K562 (cell line): Measurements from ENCODE around the gene ANP32B. TPM values are rescaled to one million over a fixed set of nuclear protein-coding genes. Genes with fewer than 3 reads are reported as not detected.

Experiments
- E2F1 ChIP-seq: sonication (generic); formaldehyde crosslinking; IDR thresholded peaks from 2 replicates; pipeline ENCODE4 v1.8.1; 2023; ENCODE audit warnings: mild to moderate bottlenecking, missing genetic modification reagents, moderate library complexity
- EGR1 ChIP-seq: fragments of 450-650 bp; conservative IDR thresholded peaks from 2 replicates; pipeline ENCODE4 v1.6.1; 2017; ENCODE audit warnings: mild to moderate bottlenecking
- EP400 ChIP-seq: fragments of 450-650 bp; IDR thresholded peaks from 2 replicates; pipeline ENCODE4 v1.6.1; 2017; ENCODE audit warnings: antibody characterized with exemption, mild to moderate bottlenecking, moderate library complexity
- FUS ChIP-seq: fragments of 200-400 bp; formaldehyde crosslinking; optimal IDR thresholded peaks from 2 replicates; pipeline ENCODE3; 2017; ENCODE audit warnings: low read depth, low read length
- HCFC1 ChIP-seq: IDR thresholded peaks from 2 replicates; pipeline ENCODE4 v1.6.1; 2012; ENCODE audit warnings: low read depth, low read length, improper control_type of control experiment
- HDAC6 ChIP-seq: IDR thresholded peaks from 2 replicates; pipeline ENCODE4 v1.6.1; 2012; ENCODE audit warnings: low read depth, mild to moderate bottlenecking, control low read depth, inconsistent platforms, low read length, moderate library complexity
- HMGN3 ChIP-seq: IDR thresholded peaks from 2 replicates; pipeline ENCODE4 v1.6.1; 2011; ENCODE audit warnings: borderline replicate concordance, low read depth, mild to moderate bottlenecking, mixed read lengths, low read length; ENCODE audit not compliant: insufficient read length; ENCODE audit errors: extremely low read depth
- HOMEZ ChIP-seq: fragments of 250-450 bp; sonication (Bioruptor Pico); IDR thresholded peaks from 2 replicates; pipeline ENCODE4 v1.4.0; 2020; ENCODE audit warnings: mild to moderate bottlenecking, moderate library complexity
- KAT7 ChIP-seq: sonication (generic); formaldehyde crosslinking; IDR thresholded peaks from 2 replicates; pipeline ENCODE4 v1.8.0; 2022; ENCODE audit warnings: missing genetic modification reagents, mild to moderate bottlenecking, borderline replicate concordance
- KDM4B ChIP-seq, 2 experiments: fragments of 450-650 bp in 1 of 2; sonication (generic) in 1 of 2; IDR thresholded peaks; 2 replicates each; pipeline ENCODE4 v1.6.1; 2016 to 2017; ENCODE audit warnings: borderline replicate concordance in 2 of 2, antibody characterized with exemption in 1 of 2, low read depth in 1 of 2, mild to moderate bottlenecking in 1 of 2
- MECOM ChIP-seq: fragments of 250-450 bp; sonication (Bioruptor Pico); IDR thresholded peaks from 2 replicates; pipeline ENCODE4 v1.8.0; 2022; ENCODE audit warnings: inconsistent platforms
- RAD51 ChIP-seq: fragments of 450-650 bp; IDR thresholded peaks from 2 replicates; pipeline ENCODE4 v1.7.1; 2016; ENCODE audit warnings: low read depth, mild to moderate bottlenecking, borderline replicate concordance
- RCOR1 ChIP-seq, 2 experiments: IDR thresholded peaks; 2 replicates each; pipeline ENCODE4 v1.6.1; 2012; ENCODE audit warnings: low read depth in 2 of 2, low read length in 2 of 2, borderline replicate concordance in 1 of 2, improper control_type of control experiment in 1 of 2
- SAFB2 ChIP-seq: fragments of 200-400 bp; formaldehyde crosslinking; IDR thresholded peaks from 2 replicates; pipeline ENCODE4 v1.6.1; 2018; ENCODE audit warnings: borderline replicate concordance, low read length, low read depth, moderate library complexity; ENCODE audit not compliant: severe bottlenecking
- SRSF3 ChIP-seq: fragments of 200-400 bp; formaldehyde crosslinking; IDR thresholded peaks from 2 replicates; pipeline ENCODE4 v1.6.1; 2016; ENCODE audit warnings: mild to moderate bottlenecking, low read length, moderate library complexity; ENCODE audit not compliant: insufficient read depth
- THRAP3 ChIP-seq: fragments of 450-650 bp; IDR thresholded peaks from 2 replicates; pipeline ENCODE4 v1.6.1; 2016; ENCODE audit warnings: mild to moderate bottlenecking, inconsistent platforms, borderline replicate concordance
- ZBTB8A ChIP-seq: fragments of 450-650 bp; IDR thresholded peaks from 2 replicates; pipeline ENCODE4 v1.6.1; 2018; ENCODE audit warnings: mild to moderate bottlenecking, moderate library complexity; ENCODE audit not compliant: partially characterized antibody
- ZC3H4 ChIP-seq: sonication (generic); formaldehyde crosslinking; IDR thresholded peaks from 2 replicates; pipeline ENCODE4 v1.9.0; 2021; ENCODE audit warnings: missing genetic modification reagents, borderline replicate concordance
- polyA plus RNA-seq, 8 experiments: library from polyadenylated mRNA; depleted of rRNA in 4 of 8; stranded (reverse) in 5 of 8; unstranded in 3 of 8; fragments of >200 nt; fragmentation: Nextera tagmentation in 2 of 8; fragmentation: Illumina TruSeq in 1 of 8; extraction: Ambion mirVana in 2 of 8; extraction: Trizol in 1 of 8; gene quantifications; 2 replicates each; pipeline versions ENCODE4 v1.2.1 to v1.2.3, GENCODE V29; 2011 to 2014; ENCODE audit warnings: inconsistent platforms in 1 of 8, missing spikeins in 1 of 8
- total RNA-seq, 7 experiments: library from RNA; depleted of rRNA in 6 of 7; stranded (reverse); fragments of >200 nt in 6 of 7; fragmentation: Illumina TruSeq in 2 of 7; extraction: Trizol in 2 of 7; gene quantifications; 2 replicates each; pipeline versions ENCODE4 v1.2.1 to v1.2.3, GENCODE V29; 2011 to 2021; ENCODE audit warnings: low replicate concordance in 1 of 7
- TF ChIP-seq, protein P1 (sequence below): fragments of 450-650 bp; IDR thresholded peaks from 2 replicates; pipeline ENCODE4 v1.6.1; 2016; ENCODE audit warnings: mild to moderate bottlenecking
- TF ChIP-seq, protein P2 (sequence below): fragments of 450-650 bp; IDR thresholded peaks from 2 replicates; pipeline ENCODE4 v1.6.1; 2017; ENCODE audit warnings: antibody characterized with exemption

The ANP32B gene
- total and polyA plus RNA-seq, 9 of the 15 experiments (the other 6 are each of a cell fraction or from before 2014, with no cell fraction given): 68.9 to 815 (median 141) TPM

- TF ChIP-seq KDM4B (IDR thresholded peaks at IDR 0.05; ENCODE audit: borderline replicate concordance in 2 of 2, low read depth in 1 of 2): no peak
- TF ChIP-seq KAT7: peak; percentile 28; the same call in 1 of the 2 replicates
- peak; percentile 21; the same call in 1 of the 2 replicates for TF ChIP-seq MECOM
- TF ChIP-seq RCOR1 (IDR thresholded peaks at IDR 0.05; ENCODE audit: borderline replicate concordance in 1 of 2, low read depth in 2 of 2, low read length in 2 of 2): no peak
- TF ChIP-seq HCFC1: no peak
- TF ChIP-seq, protein P1, sequence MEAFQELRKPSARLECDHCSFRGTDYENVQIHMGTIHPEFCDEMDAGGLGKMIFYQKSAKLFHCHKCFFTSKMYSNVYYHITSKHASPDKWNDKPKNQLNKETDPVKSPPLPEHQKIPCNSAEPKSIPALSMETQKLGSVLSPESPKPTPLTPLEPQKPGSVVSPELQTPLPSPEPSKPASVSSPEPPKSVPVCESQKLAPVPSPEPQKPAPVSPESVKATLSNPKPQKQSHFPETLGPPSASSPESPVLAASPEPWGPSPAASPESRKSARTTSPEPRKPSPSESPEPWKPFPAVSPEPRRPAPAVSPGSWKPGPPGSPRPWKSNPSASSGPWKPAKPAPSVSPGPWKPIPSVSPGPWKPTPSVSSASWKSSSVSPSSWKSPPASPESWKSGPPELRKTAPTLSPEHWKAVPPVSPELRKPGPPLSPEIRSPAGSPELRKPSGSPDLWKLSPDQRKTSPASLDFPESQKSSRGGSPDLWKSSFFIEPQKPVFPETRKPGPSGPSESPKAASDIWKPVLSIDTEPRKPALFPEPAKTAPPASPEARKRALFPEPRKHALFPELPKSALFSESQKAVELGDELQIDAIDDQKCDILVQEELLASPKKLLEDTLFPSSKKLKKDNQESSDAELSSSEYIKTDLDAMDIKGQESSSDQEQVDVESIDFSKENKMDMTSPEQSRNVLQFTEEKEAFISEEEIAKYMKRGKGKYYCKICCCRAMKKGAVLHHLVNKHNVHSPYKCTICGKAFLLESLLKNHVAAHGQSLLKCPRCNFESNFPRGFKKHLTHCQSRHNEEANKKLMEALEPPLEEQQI: no peak
- TF ChIP-seq ZBTB8A: no peak
- TF ChIP-seq EGR1: peak; percentile 82
- no peak for TF ChIP-seq HOMEZ
- TF ChIP-seq SAFB2: no peak
- peak; percentile 43; the same call in 1 of the 2 replicates for TF ChIP-seq ZC3H4 (CRISPR knock-in tag)
- TF ChIP-seq SRSF3: no peak
- peak; percentile 78 for TF ChIP-seq HMGN3
- TF ChIP-seq FUS: peak; percentile 62
- TF ChIP-seq, protein P2, sequence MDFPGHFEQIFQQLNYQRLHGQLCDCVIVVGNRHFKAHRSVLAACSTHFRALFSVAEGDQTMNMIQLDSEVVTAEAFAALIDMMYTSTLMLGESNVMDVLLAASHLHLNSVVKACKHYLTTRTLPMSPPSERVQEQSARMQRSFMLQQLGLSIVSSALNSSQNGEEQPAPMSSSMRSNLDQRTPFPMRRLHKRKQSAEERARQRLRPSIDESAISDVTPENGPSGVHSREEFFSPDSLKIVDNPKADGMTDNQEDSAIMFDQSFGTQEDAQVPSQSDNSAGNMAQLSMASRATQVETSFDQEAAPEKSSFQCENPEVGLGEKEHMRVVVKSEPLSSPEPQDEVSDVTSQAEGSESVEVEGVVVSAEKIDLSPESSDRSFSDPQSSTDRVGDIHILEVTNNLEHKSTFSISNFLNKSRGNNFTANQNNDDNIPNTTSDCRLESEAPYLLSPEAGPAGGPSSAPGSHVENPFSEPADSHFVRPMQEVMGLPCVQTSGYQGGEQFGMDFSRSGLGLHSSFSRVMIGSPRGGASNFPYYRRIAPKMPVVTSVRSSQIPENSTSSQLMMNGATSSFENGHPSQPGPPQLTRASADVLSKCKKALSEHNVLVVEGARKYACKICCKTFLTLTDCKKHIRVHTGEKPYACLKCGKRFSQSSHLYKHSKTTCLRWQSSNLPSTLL: no peak
- TF ChIP-seq EP400: peak; percentile 70; the same call in 1 of the 2 replicates
- peak; percentile 96 for TF ChIP-seq E2F1 (CRISPR knock-in tag)
- TF ChIP-seq RAD51: no peak
- no peak for TF ChIP-seq HDAC6
- TF ChIP-seq THRAP3: no peak
Measured at GRCh38 chr9:97984188-97985057, 1.3 kb downstream of the ANP32B start (continued).
